ENCODE data around the gene DPF1.

The DPF1 gene

GRCh38 chr19:38162094-38162493 lies 61.9 kb downstream of the DPF1 start:
- no peak overlapping the region for H3K4me3 ChIP-seq (ENCODE audit: low read depth, low read length)
- no peak for TF ChIP-seq ZIC2 (tag by site-specific recombination; IDR thresholded peaks at IDR 0.05)
- no peak for TF ChIP-seq PATZ1 (tag by site-specific recombination; IDR thresholded peaks at IDR 0.05)
- TF ChIP-seq ATF2 (tag by site-specific recombination; IDR thresholded peaks at IDR 0.05; ENCODE audit: low read depth) = no peak
- no peak for TF ChIP-seq ZSCAN18 (tag by site-specific recombination; IDR thresholded peaks at IDR 0.05)
- TF ChIP-seq ZNF202 (tag by site-specific recombination; IDR thresholded peaks at IDR 0.05; ENCODE audit: borderline replicate concordance) = no peak
- no peak for TF ChIP-seq ZNF776 (tag by site-specific recombination; IDR thresholded peaks at IDR 0.05; ENCODE audit: borderline replicate concordance)
- no peak for TF ChIP-seq ZNF48 (tag by site-specific recombination; IDR thresholded peaks at IDR 0.05)
- no peak for TF ChIP-seq ZBTB1 (tag by site-specific recombination; IDR thresholded peaks at IDR 0.05)
- no peak for TF ChIP-seq ZNF518A (tag by site-specific recombination; conservative IDR thresholded peaks at IDR 0.05; ENCODE audit: low read depth)
- TF ChIP-seq ZNF138 (tag by site-specific recombination; IDR thresholded peaks at IDR 0.05; ENCODE audit: borderline replicate concordance) = no peak
- no peak for TF ChIP-seq ZFP3 (tag by site-specific recombination; IDR thresholded peaks at IDR 0.05; ENCODE audit: low read depth)
- no peak for TF ChIP-seq ZNF747 (tag by site-specific recombination; IDR thresholded peaks at IDR 0.05)
- no peak for TF ChIP-seq ZNF473 (tag by site-specific recombination; IDR thresholded peaks at IDR 0.05)
- no peak for TF ChIP-seq ZBTB7A (tag by site-specific recombination; IDR thresholded peaks at IDR 0.05; ENCODE audit: low read depth)
- no peak for TF ChIP-seq ZNF292 (tag by site-specific recombination; IDR thresholded peaks at IDR 0.05; ENCODE audit: borderline replicate concordance, low read depth)
- no peak for TF ChIP-seq ZSCAN23 (tag by site-specific recombination; IDR thresholded peaks at IDR 0.05)
- TF ChIP-seq SALL2 (tag by site-specific recombination; IDR thresholded peaks at IDR 0.05; ENCODE audit: borderline replicate concordance) = no peak
- CTCF ChIA-PET = interaction anchor here (1.2 to 1.4 kb wide), 3 partner anchors 13 to 260 kb away, joined by 3 to 6 read pairs (median 6); no protein-coding TSS in a partner anchor
- H3K36me3 ChIP-seq (ENCODE audit: control insufficient read depth in 2 of 2, insufficient read depth in 1 of 2, low read length in 2 of 2) = peaks cover 28% of the 10 kb centered on the region in 2 experiments
- H3K27ac ChIP-seq (ENCODE audit: extremely low read depth, low read depth, low read length) = no peak overlapping the region
- no peaks in the 10 kb centered on the region for H3K4me1 ChIP-seq (ENCODE audit: control insufficient read depth, insufficient read depth, low read length)
- POLR2A ChIA-PET = no interaction called here
- H3K9me3 ChIP-seq (ENCODE audit: control insufficient read depth, insufficient read depth, low read depth, low read length) = no peaks in the 10 kb centered on the region

Data from HEK293 (cell line).